A673 (cell line): ENCODE results near the gene GPR68. TPM values are rescaled to one million over a fixed set of nuclear protein-coding genes. Genes with fewer than 3 reads are reported as not detected.
A peak's percentile ranks its signal among the peaks of the same experiment; 100 is the strongest.

Source experiments
- BruUV-seq: library from RNA; stranded (reverse); fragments of 400-500 nt; replicated peaks from 2 replicates; lab custom pipeline; 2021; lab: Mats Ljungman, UMichigan
- CTCF ChIA-PET: fragments of 300-600 bp; sonication (Branson Sonifier 250); formaldehyde crosslinking; loops from one replicate; lab custom pipeline; 2022; ENCODE audit warnings: antibody characterized with exemption; lab: Charles Lee
- POLR2A ChIA-PET: fragments of 300-600 bp; sonication (Branson Sonifier 250); formaldehyde crosslinking; loops from one replicate; lab custom pipeline; 2022; ENCODE audit warnings: antibody characterized with exemption; ENCODE audit not compliant: low non-redundant PET; lab: Charles Lee
- DNase-seq: peaks from one replicate; pipeline ENCODE4 v3.0.0-alpha.2; 2015; ENCODE audit warnings: low spot score
- H3K27ac ChIP-seq: fragments of 200-600 bp; sonication (generic); 2 replicates; pipeline ENCODE4 v1.5.1; 2016; ENCODE audit warnings: mixed run types, low read depth, mild to moderate bottlenecking, mixed read lengths, antibody characterized with exemption, low read length; ENCODE audit not compliant: poor library complexity, severe bottlenecking
- H3K27me3 ChIP-seq: fragments of 200-600 bp; sonication (generic); replicated peaks from 2 replicates; pipeline ENCODE4 v1.6.1; 2017; ENCODE audit warnings: mixed run types, low read depth, mild to moderate bottlenecking, mixed read lengths, antibody characterized with exemption, low read length; ENCODE audit not compliant: insufficient read depth, poor library complexity
- H3K36me3 ChIP-seq: fragments of 200-600 bp; sonication (generic); 2 replicates; pipeline ENCODE4 v1.6.1; 2016; ENCODE audit warnings: mixed run types, mild to moderate bottlenecking, mixed read lengths, antibody characterized with exemption, low read length; ENCODE audit not compliant: insufficient read depth, poor library complexity, severe bottlenecking
- H3K4me1 ChIP-seq: fragments of 200-600 bp; sonication (generic); 2 replicates; pipeline ENCODE4 v1.6.1; 2017; ENCODE audit warnings: mixed run types, mild to moderate bottlenecking, mixed read lengths, antibody characterized with exemption, low read length; ENCODE audit not compliant: insufficient read depth, poor library complexity, severe bottlenecking
- H3K4me3 ChIP-seq: fragments of 200-600 bp; sonication (generic); 2 replicates; pipeline ENCODE4 v1.5.1; 2016; ENCODE audit warnings: low read depth, mixed run types, mild to moderate bottlenecking, mixed read lengths, low read length; ENCODE audit not compliant: poor library complexity, severe bottlenecking
- H3K9me3 ChIP-seq: fragments of 200-600 bp; sonication (generic); 2 replicates; pipeline ENCODE4 v1.6.1; 2016; ENCODE audit warnings: mixed run types, low read depth, mild to moderate bottlenecking, mixed read lengths, antibody characterized with exemption, low read length; ENCODE audit not compliant: poor library complexity, severe bottlenecking
- EZH2 ChIP-seq: fragments of 200-600 bp; sonication (generic); IDR thresholded peaks from 2 replicates; pipeline ENCODE4 v1.6.1; 2017; ENCODE audit warnings: borderline replicate concordance, low read depth, mild to moderate bottlenecking, mixed read lengths, antibody characterized with exemption, low read length; ENCODE audit not compliant: poor library complexity, severe bottlenecking
- intact Hi-C: fragments of 100-400 bp; cut with micrococcal nuclease; formaldehyde crosslinking; loops from one replicate; pipeline ENCODE4 v1.10.0; 2022; ENCODE audit not compliant: unreplicated experiment
- total RNA-seq: library from RNA; stranded (reverse); gene quantifications from 2 replicates; pipeline ENCODE4 v1.2.3, GENCODE V29; 2021
- TF ChIP-seq, protein P1 (sequence below): fragments of 300-800, 200-600 bp; sonication (generic); conservative IDR thresholded peaks from 2 replicates; pipeline ENCODE4 v1.5.1; 2017; ENCODE audit warnings: low read depth, mild to moderate bottlenecking, antibody characterized with exemption, low read length, moderate library complexity, mixed read lengths

The GPR68 gene
- total RNA-seq, 1 experiment from 2014 or later = 0.30 TPM

GRCh38 chr14:91230397-91231035 is 14.0 kb downstream of the GPR68 start:
- DNase-seq = peak; percentile 22
- CTCF ChIA-PET = no interaction called here

GRCh38 chr14:91229743-91230200 is 14.7 kb downstream of the GPR68 start:
- ChIA-PET POLR2A (no interaction called here), CTCF (no interaction called here)
- BruUV-seq = no TSS peak
- Histone ChIP-seq H3K4me1 (no peaks in the 10 kb centered on the region), H3K36me3 (no peaks in the 10 kb centered on the region), H3K4me3 (no peak overlapping the region), H3K27ac (no peak overlapping the region), H3K9me3 (no peaks in the 10 kb centered on the region), H3K27me3 (no peaks in the 10 kb centered on the region)
- DNase-seq = no peak
- TF ChIP-seq, protein P1, sequence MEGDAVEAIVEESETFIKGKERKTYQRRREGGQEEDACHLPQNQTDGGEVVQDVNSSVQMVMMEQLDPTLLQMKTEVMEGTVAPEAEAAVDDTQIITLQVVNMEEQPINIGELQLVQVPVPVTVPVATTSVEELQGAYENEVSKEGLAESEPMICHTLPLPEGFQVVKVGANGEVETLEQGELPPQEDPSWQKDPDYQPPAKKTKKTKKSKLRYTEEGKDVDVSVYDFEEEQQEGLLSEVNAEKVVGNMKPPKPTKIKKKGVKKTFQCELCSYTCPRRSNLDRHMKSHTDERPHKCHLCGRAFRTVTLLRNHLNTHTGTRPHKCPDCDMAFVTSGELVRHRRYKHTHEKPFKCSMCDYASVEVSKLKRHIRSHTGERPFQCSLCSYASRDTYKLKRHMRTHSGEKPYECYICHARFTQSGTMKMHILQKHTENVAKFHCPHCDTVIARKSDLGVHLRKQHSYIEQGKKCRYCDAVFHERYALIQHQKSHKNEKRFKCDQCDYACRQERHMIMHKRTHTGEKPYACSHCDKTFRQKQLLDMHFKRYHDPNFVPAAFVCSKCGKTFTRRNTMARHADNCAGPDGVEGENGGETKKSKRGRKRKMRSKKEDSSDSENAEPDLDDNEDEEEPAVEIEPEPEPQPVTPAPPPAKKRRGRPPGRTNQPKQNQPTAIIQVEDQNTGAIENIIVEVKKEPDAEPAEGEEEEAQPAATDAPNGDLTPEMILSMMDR = no peak
- TF ChIP-seq EZH2 = no peak
- intact Hi-C loops = no loop called here

More at GRCh38 chr14:91230397-91231035, 14.0 kb downstream of the GPR68 start:
- no peak overlapping the region for H3K27ac ChIP-seq
- no peak for TF ChIP-seq EZH2
- TF ChIP-seq, protein P1 = no peak
- intact Hi-C loops = no loop called here
- H3K27me3 ChIP-seq = no peaks in the 10 kb centered on the region
- no TSS peak for BruUV-seq
- H3K4me1 ChIP-seq = no peaks in the 10 kb centered on the region
- POLR2A ChIA-PET = no interaction called here
- no peak overlapping the region for H3K4me3 ChIP-seq
- H3K9me3 ChIP-seq = no peaks in the 10 kb centered on the region
- H3K36me3 ChIP-seq = no peaks in the 10 kb centered on the region

- Histone ChIP-seq H3K36me3 (no peaks in the 10 kb centered on the region), H3K4me1 (no peaks in the 10 kb centered on the region), H3K9me3 (no peaks in the 10 kb centered on the region), H3K4me3 (no peak overlapping the region), H3K27me3 (no peaks in the 10 kb centered on the region), H3K27ac (no peak overlapping the region)
- TF ChIP-seq EZH2 = no peak
- TF ChIP-seq, protein P1 = no peak
- BruUV-seq = no TSS peak
- intact Hi-C loops = no loop called here
- ChIA-PET POLR2A (no interaction called here), CTCF (no interaction called here)
- DNase-seq = no peak
Observed at GRCh38 chr14:91229005-91229382, 15.5 kb downstream of the GPR68 start.
